HepG2 (cell line): Measurements from ENCODE around the gene NCKAP5L. TPM values are rescaled to one million over a fixed set of nuclear protein-coding genes. Genes with fewer than 3 reads are reported as not detected.

Experiments used
- ATAC-seq: fragments of 200-7000 bp; cut with Tn5 transposase; 3 replicates; pipeline ENCODE4 v1.9.1; 2020; ENCODE audit warnings: mild to moderate bottlenecking, moderate library complexity
- BruUV-seq: library from RNA; stranded (reverse); fragments of 400-500 nt; replicated peaks from 2 replicates; lab custom pipeline; 2021; lab: Mats Ljungman, UMichigan
- CTCF ChIA-PET: fragments of 300-600 bp; formaldehyde crosslinking; extraction: SDS; loops from one replicate; lab custom pipeline; 2021; ENCODE audit warnings: low total read pairs, inconsistent platforms, low intra/inter-chr PET ratio; lab: Yijun Ruan, JAX
- POLR2A ChIA-PET: fragments of 350-600 bp; sonication (Branson Sonifier 250); formaldehyde crosslinking; loops from one replicate; lab custom pipeline; 2020; ENCODE audit warnings: antibody characterized with exemption, inconsistent platforms; lab: Yijun Ruan, JAX
- DNase-seq: peaks from one replicate; pipeline ENCODE4 v3.0.0-alpha.2; 2015; ENCODE audit warnings: low spot score
- FAIRE-seq: peaks from 3 replicates; lab custom pipeline; 2011; peaks lifted over from hg19 to GRCh38; lab: Jason Lieb, UNC
- H2AFZ ChIP-seq: one replicate; pipeline ENCODE4 v1.6.1; 2011; ENCODE audit warnings: low read length, inconsistent platforms
- H3K27ac ChIP-seq: fragments of 300-600 bp; 3 replicates; pipeline ENCODE4 v1.8.0; 2011; ENCODE audit warnings: mixed run types, mild to moderate bottlenecking, mixed read lengths, low read length, inconsistent platforms; ENCODE audit not compliant: insufficient read depth; ENCODE audit errors: extremely low read length
- H3K27me3 ChIP-seq, 2 experiments: fragments of 200-600 bp in 1 of 2; 2 replicates in 1 of 2; 3 replicates in 1 of 2; pipeline versions ENCODE4 v1.6.0 to v1.8.0; 2011; ENCODE audit warnings: low read length in 2 of 2, mild to moderate bottlenecking in 2 of 2, moderate library complexity in 2 of 2, inconsistent platforms in 1 of 2; ENCODE audit not compliant: insufficient read depth in 2 of 2, control insufficient read depth in 1 of 2
- H3K36me3 ChIP-seq, 2 experiments: fragments of 200-600 bp in 1 of 2; replicated peaks in 1 of 2; 2 replicates in 1 of 2; 3 replicates in 1 of 2; pipeline versions ENCODE4 v1.5.1 to v1.8.0; 2011; ENCODE audit warnings: low read length in 2 of 2, inconsistent platforms in 1 of 2; ENCODE audit not compliant: insufficient read depth in 2 of 2, control insufficient read depth in 1 of 2
- H3K4me1 ChIP-seq: 2 replicates; pipeline ENCODE4 v1.5.1; 2012; ENCODE audit warnings: low read length, inconsistent platforms; ENCODE audit not compliant: insufficient read depth
- H3K4me2 ChIP-seq: 2 replicates; pipeline ENCODE4 v1.6.0; 2011; ENCODE audit warnings: low read depth, low read length, inconsistent platforms
- H3K4me3 ChIP-seq, 3 experiments: fragments of 200-600 bp in 1 of 3; sonication (generic), shearing (Covaris generic) in 1 of 3; replicated peaks in 1 of 3; 2 replicates each; pipeline ENCODE4 v1.5.1; 2011 to 2016; ENCODE audit warnings: low read length in 3 of 3, inconsistent platforms in 2 of 3, low read depth in 2 of 3, mild to moderate bottlenecking in 2 of 3, control low read depth in 1 of 3, mixed read lengths in 1 of 3; ENCODE audit not compliant: insufficient read depth in 1 of 3
- H3K79me2 ChIP-seq: one replicate; pipeline ENCODE4 v1.6.1; 2011; ENCODE audit warnings: low read length, inconsistent platforms; ENCODE audit not compliant: insufficient read depth
- H3K9ac ChIP-seq: 2 replicates; pipeline ENCODE4 v1.6.0; 2011; ENCODE audit warnings: mild to moderate bottlenecking, low read depth, low read length, inconsistent platforms; ENCODE audit not compliant: insufficient read depth
- H3K9me3 ChIP-seq: 2 replicates; pipeline ENCODE4 v1.5.1; 2012; ENCODE audit warnings: mild to moderate bottlenecking, low read length
- H4K20me1 ChIP-seq: 2 replicates; pipeline ENCODE4 v1.6.0; 2011; ENCODE audit warnings: inconsistent platforms, mild to moderate bottlenecking, low read length, moderate library complexity; ENCODE audit not compliant: insufficient read depth
- HOXD1 ChIP-seq: sonication (generic); formaldehyde crosslinking; IDR thresholded peaks from 2 replicates; pipeline ENCODE4 v1.5.0; 2020; ENCODE audit warnings: missing genetic modification reagents
- NCOA5 ChIP-seq: sonication (generic); formaldehyde crosslinking; IDR thresholded peaks from 2 replicates; pipeline ENCODE4 v1.4.0; 2020; ENCODE audit warnings: missing genetic modification reagents
- POGZ ChIP-seq: sonication (generic); formaldehyde crosslinking; IDR thresholded peaks from 2 replicates; pipeline ENCODE4 v1.4.0; 2020; ENCODE audit warnings: mild to moderate bottlenecking, missing genetic modification reagents
- RNF2 ChIP-seq: fragments of 450-650 bp; conservative IDR thresholded peaks from 2 replicates; pipeline ENCODE4 v1.6.1; 2016; ENCODE audit warnings: low read depth
- SALL2 ChIP-seq: sonication (generic); formaldehyde crosslinking; IDR thresholded peaks from 2 replicates; pipeline ENCODE4 v1.8.1; 2023; ENCODE audit warnings: mild to moderate bottlenecking, missing genetic modification reagents, inconsistent platforms
- TSC22D2 ChIP-seq: sonication (generic); formaldehyde crosslinking; IDR thresholded peaks from 2 replicates; pipeline ENCODE4 v1.5.1; 2020; ENCODE audit warnings: missing genetic modification reagents, mild to moderate bottlenecking, borderline replicate concordance
- XBP1 ChIP-seq: sonication (generic); formaldehyde crosslinking; IDR thresholded peaks from 2 replicates; pipeline ENCODE4 v1.5.0; 2020; ENCODE audit warnings: missing genetic modification reagents
- ZIK1 ChIP-seq: sonication (generic); formaldehyde crosslinking; IDR thresholded peaks from 2 replicates; pipeline ENCODE4 v1.5.0; 2020; ENCODE audit warnings: mild to moderate bottlenecking, low read depth, missing genetic modification reagents, borderline replicate concordance
- ZKSCAN5 ChIP-seq: sonication (generic); formaldehyde crosslinking; IDR thresholded peaks from 2 replicates; pipeline ENCODE4 v1.5.1; 2020; ENCODE audit warnings: mild to moderate bottlenecking, missing genetic modification reagents
- ZNF124 ChIP-seq: sonication (generic); formaldehyde crosslinking; IDR thresholded peaks from 2 replicates; pipeline ENCODE4 v1.4.0; 2020; ENCODE audit warnings: missing genetic modification reagents
- ZNF160 ChIP-seq: sonication (generic); formaldehyde crosslinking; IDR thresholded peaks from 2 replicates; pipeline ENCODE4 v1.8.0; 2022; ENCODE audit warnings: mild to moderate bottlenecking, inconsistent platforms, missing genetic modification reagents
- ZNF230 ChIP-seq: sonication (generic); formaldehyde crosslinking; IDR thresholded peaks from 2 replicates; pipeline ENCODE4 v1.4.0; 2020; ENCODE audit warnings: mild to moderate bottlenecking, missing genetic modification reagents
- ZNF605 ChIP-seq: sonication (generic); formaldehyde crosslinking; IDR thresholded peaks from 2 replicates; pipeline ENCODE4 v1.8.0; 2022; ENCODE audit warnings: mild to moderate bottlenecking, missing genetic modification reagents
- ZSCAN12 ChIP-seq: sonication (generic); formaldehyde crosslinking; IDR thresholded peaks from 2 replicates; pipeline ENCODE4 v1.9.0; 2021; ENCODE audit warnings: mild to moderate bottlenecking, missing genetic modification reagents
- WGBS: methylation state at CpG from one replicate; pipeline ENCODE4 v1.1.6; 2017; ENCODE audit warnings: low lambda C conversion rate; 5-methylcytosine and 5-hydroxymethylcytosine counted together
- in situ Hi-C: cut with HindIII; loops from 2 replicates; pipeline ENCODE4 v1.10.0; 2017; ENCODE audit warnings: low pct_unique_long_range_greater_than_20kb; ENCODE audit not compliant: extremely low pct_ligation_motif_present
- intact Hi-C: fragments of 100-400 bp; cut with micrococcal nuclease; formaldehyde crosslinking; loops from one replicate; pipeline ENCODE4 v1.10.0; 2022; ENCODE audit not compliant: unreplicated experiment
- polyA plus RNA-seq, 8 experiments: library from polyadenylated mRNA; depleted of rRNA in 3 of 8; stranded (reverse) in 7 of 8; unstranded in 1 of 8; fragments of >200 nt; fragmentation: Illumina TruSeq in 4 of 8; extraction: Trizol in 4 of 8; gene quantifications; 2 replicates each; pipeline versions ENCODE4 v1.2.1 to v1.2.3, GENCODE V29; 2011 to 2016; ENCODE audit warnings: low read depth in 4 of 8, missing spikeins in 1 of 8, mixed read lengths in 1 of 8; ENCODE audit not compliant: insufficient read depth in 1 of 8
- total RNA-seq, 5 experiments: library from RNA; depleted of rRNA; stranded (reverse); fragments of >200 nt; fragmentation: Illumina TruSeq; extraction: Trizol; gene quantifications; 2 replicates each; pipeline ENCODE4 v1.2.3, GENCODE V29; 2016; ENCODE audit warnings: low read depth in 1 of 5
- TF ChIP-seq, protein P1 (sequence below): sonication (generic); formaldehyde crosslinking; IDR thresholded peaks from 2 replicates; pipeline ENCODE4 v1.4.0; 2020; ENCODE audit warnings: mild to moderate bottlenecking, missing genetic modification reagents

Gene NCKAP5L
- total and polyA plus RNA-seq, 2 of the 13 experiments (the other 11 are each of a cell fraction or from before 2014, with no cell fraction given), result 4.1 to 9.0 TPM

DNA sequence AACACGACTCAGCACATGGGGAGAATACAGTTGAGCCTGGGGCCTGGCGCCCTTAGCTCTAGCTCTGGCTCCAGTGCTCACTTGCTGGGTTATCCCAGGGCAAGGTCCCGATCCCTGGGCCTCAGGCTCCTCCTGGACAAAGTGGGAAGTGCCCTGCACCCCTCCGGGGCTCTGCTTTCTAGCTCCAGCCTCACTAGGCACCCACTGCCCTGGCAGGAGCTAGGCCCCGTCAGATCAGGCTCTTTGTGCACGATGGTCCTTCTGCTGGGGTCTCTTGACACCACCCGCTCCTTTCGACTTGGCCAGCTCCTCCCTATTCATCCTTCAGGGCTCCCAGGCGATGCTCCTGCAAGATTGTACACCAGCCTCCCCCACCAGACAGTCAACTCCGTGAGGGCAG, 23.4 kb downstream of the NCKAP5L start:
- Histone ChIP-seq H2AFZ (no peak overlapping the region), H3K9ac (no peak overlapping the region), H4K20me1 (no peaks in the 10 kb centered on the region), H3K27ac (no peak overlapping the region), H3K4me1 (peaks cover 19% of the 10 kb centered on the region), H3K4me3 (no peak overlapping the region), H3K79me2 (no peaks in the 10 kb centered on the region), H3K27me3 (no peaks in the 10 kb centered on the region), H3K4me2 (no peak overlapping the region), H3K9me3 (no peaks in the 10 kb centered on the region), H3K36me3 (peaks cover 17 to 55% of the 10 kb centered on the region in 2 experiments)
- TF ChIP-seq NCOA5 (CRISPR knock-in tag) (no peak), TSC22D2 (CRISPR knock-in tag) (no peak), SALL2 (CRISPR knock-in tag) (no peak), POGZ (CRISPR knock-in tag) (no peak), ZNF160 (CRISPR knock-in tag) (no peak), ZNF605 (CRISPR knock-in tag) (no peak), ZKSCAN5 (CRISPR knock-in tag) (no peak), HOXD1 (CRISPR knock-in tag) (no peak), ZSCAN12 (no peak)
- FAIRE-seq (no peak), ATAC-seq (no peak), DNase-seq (no peak)
- WGBS, result 94% methylated on average over 6 of the region's 10 CpGs
- ChIA-PET POLR2A (no interaction called here), CTCF (no interaction called here)
- intact Hi-C loops, result loop anchor here (5.0 kb wide), 1 partner anchor 538 kb away; the partner anchor contains the start of gene TUBA1C
- in situ Hi-C loops, result no loop called here
- BruUV-seq, result no TSS peak

DNA sequence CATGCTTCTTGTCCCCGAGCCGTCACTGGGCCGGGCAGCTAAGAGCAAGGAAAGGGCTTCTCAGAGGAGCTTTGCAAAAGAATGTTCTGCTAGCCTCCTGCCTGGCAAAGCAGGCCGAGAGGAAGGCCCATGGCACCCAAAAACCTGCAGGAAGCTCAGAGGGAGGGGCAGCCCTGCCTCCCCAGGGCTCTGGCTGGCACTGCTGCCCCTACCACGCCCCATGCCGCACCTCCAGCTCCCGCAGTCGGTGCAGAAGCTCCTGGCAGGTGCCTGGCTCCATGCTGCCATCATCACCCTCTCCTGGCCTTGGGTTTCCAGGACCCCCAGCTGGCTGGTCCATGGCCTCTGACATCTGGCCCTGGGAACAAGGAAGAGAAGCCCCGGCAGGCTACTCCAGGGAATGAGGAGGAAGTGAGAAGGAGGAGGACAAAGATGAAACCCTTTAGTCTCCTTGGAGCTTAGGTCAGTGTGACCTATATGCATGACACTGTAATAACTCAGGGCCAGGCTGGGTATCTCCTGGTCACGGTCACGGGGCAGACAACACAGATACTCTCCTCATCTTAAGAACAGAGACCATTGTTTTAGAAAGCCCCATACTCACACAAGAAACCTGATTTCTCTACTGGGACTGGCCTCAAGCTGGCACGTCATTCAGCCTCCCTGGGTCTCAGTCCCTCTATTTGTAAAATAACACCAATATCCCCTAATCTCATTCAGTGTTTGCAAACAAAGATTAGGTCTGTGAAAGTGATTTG, 24.3 kb downstream of the NCKAP5L start:
- peaks cover 19 to 60% of the 10 kb centered on the region in 2 experiments for H3K36me3 ChIP-seq
- ChIA-PET POLR2A (no interaction called here), CTCF (no interaction called here)
- no peak overlapping the region for H3K4me2 ChIP-seq
- no peaks in the 10 kb centered on the region for H3K9me3 ChIP-seq
- H4K20me1 ChIP-seq, result no peaks in the 10 kb centered on the region
- no peak overlapping the region for H3K9ac ChIP-seq
- no peak overlapping the region for H3K4me3 ChIP-seq
- TF ChIP-seq XBP1 (CRISPR knock-in tag), result no peak
- no peak for TF ChIP-seq RNF2
- TF ChIP-seq, protein P1, sequence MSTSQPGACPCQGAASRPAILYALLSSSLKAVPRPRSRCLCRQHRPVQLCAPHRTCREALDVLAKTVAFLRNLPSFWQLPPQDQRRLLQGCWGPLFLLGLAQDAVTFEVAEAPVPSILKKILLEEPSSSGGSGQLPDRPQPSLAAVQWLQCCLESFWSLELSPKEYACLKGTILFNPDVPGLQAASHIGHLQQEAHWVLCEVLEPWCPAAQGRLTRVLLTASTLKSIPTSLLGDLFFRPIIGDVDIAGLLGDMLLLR (CRISPR knock-in tag), result no peak
- no peak for TF ChIP-seq ZIK1 (CRISPR knock-in tag)
- TF ChIP-seq ZNF230 (CRISPR knock-in tag), result no peak
- TF ChIP-seq ZNF124, result no peak
- no peaks in the 10 kb centered on the region for H3K79me2 ChIP-seq
- H3K4me1 ChIP-seq, result peaks cover 20% of the 10 kb centered on the region
- in situ Hi-C loops (no loop called here), intact Hi-C loops (loop anchor here (5.0 kb wide), 1 partner anchor 537 kb away; the partner anchor contains the start of gene TUBA1C)
- no peaks in the 10 kb centered on the region for H3K27me3 ChIP-seq
- no peak for ATAC-seq
- no peak for FAIRE-seq
- no peak overlapping the region for H3K27ac ChIP-seq
- no peak overlapping the region for H2AFZ ChIP-seq
- BruUV-seq, result no TSS peak
- DNase-seq, result no peak
- WGBS, result 93% methylated on average over 6 of the region's 12 CpGs
